CD4-positive, alpha-beta T cell treated with Interferon gamma for 1 hour (primary cell): ENCODE results near the gene STXBP4.
"Not testable (repeated sequence)": the region's sequence is repeated elsewhere in the genome, so short reads cannot be mapped to it uniquely, and the experiment has no call there.

Source experiments
- DNase-seq: peaks from one replicate; pipeline ENCODE4 v3.0.0-alpha.2; 2020

Gene STXBP4

GRCh38 chr17:55059724-55060123 lies 91.2 kb downstream of the STXBP4 start:
- no peak for DNase-seq

- DNase-seq, result no peak
These were observed 94.4 kb downstream of the STXBP4 start for GRCh38 chr17:55062921-55063320.

- DNase-seq, result no peak
These were observed 95.6 kb downstream of the STXBP4 start for GRCh38 chr17:55063885-55064874.

- no peak for DNase-seq
These were observed 99.3 kb downstream of the STXBP4 start for GRCh38 chr17:55067697-55068439.

GRCh38 chr17:55068862-55069811 lies 100.6 kb downstream of the STXBP4 start:
- DNase-seq, result no peak

- DNase-seq, result no peak
These were observed 101.5 kb downstream of the STXBP4 start for GRCh38 chr17:55069983-55070529.

GRCh38 chr17:55072898-55073297 lies 104.3 kb downstream of the STXBP4 start:
- DNase-seq, result no peak

- DNase-seq, result not testable (repeated sequence)
These were observed 104.9 kb downstream of the STXBP4 start for GRCh38 chr17:55073467-55073866.

GRCh38 chr17:55081559-55081958 lies 113.0 kb downstream of the STXBP4 start:
- DNase-seq, result no peak

- DNase-seq, result no peak
These were observed 118.1 kb downstream of the STXBP4 start for GRCh38 chr17:55086635-55087058.

- no peak for DNase-seq
These were observed 120.7 kb downstream of the STXBP4 start for GRCh38 chr17:55089256-55089655.

- peak; percentile 21 for DNase-seq
These were observed 121.5 kb downstream of the STXBP4 start for GRCh38 chr17:55090079-55090492.

- no peak for DNase-seq
These were observed 124.8 kb downstream of the STXBP4 start for GRCh38 chr17:55093353-55093752.

GRCh38 chr17:55098765-55099164 lies 130.2 kb downstream of the STXBP4 start:
- no peak for DNase-seq

GRCh38 chr17:55110521-55110920 lies 142.0 kb downstream of the STXBP4 start:
- no peak for DNase-seq

GRCh38 chr17:55114283-55114682 lies 145.7 kb downstream of the STXBP4 start:
- DNase-seq, result no peak

GRCh38 chr17:55116440-55116914 lies 147.9 kb downstream of the STXBP4 start:
- DNase-seq, result no peak

GRCh38 chr17:55117164-55117563 lies 148.6 kb downstream of the STXBP4 start:
- DNase-seq, result no peak

- no peak for DNase-seq
These were observed 152.1 kb downstream of the STXBP4 start for GRCh38 chr17:55120651-55121050.

GRCh38 chr17:55121268-55121667 lies 152.7 kb downstream of the STXBP4 start:
- no peak for DNase-seq

GRCh38 chr17:55122114-55122513 lies 153.5 kb downstream of the STXBP4 start:
- no peak for DNase-seq

- DNase-seq, result no peak
These were observed 156.3 kb downstream of the STXBP4 start for GRCh38 chr17:55124730-55125360.
